SK-N-MC (cell line): ENCODE data around the gene MAN2B1.

Experiments used
- DNase-seq: peaks from one replicate; pipeline ENCODE4 v3.0.0-alpha.2; 2011; ENCODE audit warnings: low read depth, low spot score
- H3K27ac ChIP-seq: fragments of 200-600 bp; sonication (generic); 2 replicates; pipeline ENCODE4 v1.5.1; 2016; ENCODE audit warnings: mixed run types
- H3K36me3 ChIP-seq: fragments of 200-600 bp; sonication (generic); 2 replicates; pipeline ENCODE4 v1.6.1; 2017; ENCODE audit warnings: antibody characterized with exemption, low read length, mixed read lengths; ENCODE audit not compliant: insufficient read depth
- H3K4me3 ChIP-seq: fragments of 200-600 bp; sonication (generic); 2 replicates; pipeline ENCODE4 v1.5.1; 2016
- H3K9ac ChIP-seq: fragments of 200-600 bp; sonication (generic); 2 replicates; pipeline ENCODE4 v1.8.0; 2017; ENCODE audit warnings: mixed run types, mixed read lengths; ENCODE audit not compliant: insufficient read length
- H3K9me3 ChIP-seq: fragments of 200-600 bp; sonication (generic); 2 replicates; pipeline ENCODE4 v1.6.1; 2017; ENCODE audit warnings: low read depth, mild to moderate bottlenecking, antibody characterized with exemption, low read length, moderate library complexity, mixed read lengths
- EZH2 ChIP-seq: fragments of 200-600 bp; sonication (generic); IDR thresholded peaks from one replicate; pipeline ENCODE4 v1.6.1; 2017; ENCODE audit warnings: antibody characterized with exemption
- FOXP2 ChIP-seq: optimal IDR thresholded peaks from 2 replicates; pipeline ENCODE3; 2011; ENCODE audit warnings: mild to moderate bottlenecking, moderate library complexity; ENCODE audit not compliant: insufficient read depth; ENCODE audit errors: extremely low read length, control extremely low read depth
- POLR2AphosphoS5 ChIP-seq: IDR thresholded peaks from 2 replicates; pipeline ENCODE4 v1.6.1; 2012; ENCODE audit warnings: mild to moderate bottlenecking, low read depth, low read length, borderline replicate concordance

The MAN2B1 gene

DNA sequence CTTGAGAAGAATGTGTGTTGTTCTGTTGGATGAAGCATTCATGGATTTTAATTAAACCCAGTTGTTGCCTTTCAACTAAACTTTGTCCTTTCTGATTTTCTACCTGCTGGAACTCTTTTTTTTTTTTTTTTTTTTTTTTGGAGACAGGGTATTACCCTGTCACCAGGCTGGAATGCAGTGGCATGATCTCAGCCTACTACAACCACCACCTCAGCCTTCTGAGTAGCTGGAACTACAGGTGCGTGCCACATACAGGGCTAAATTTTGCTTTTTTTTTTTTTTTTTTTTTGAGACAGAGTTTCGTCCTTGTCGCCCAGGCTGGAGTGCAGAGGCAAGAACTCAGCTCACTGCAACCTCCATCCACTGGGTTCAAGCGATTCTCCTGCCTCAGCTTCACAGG is 48.9 kb downstream of the MAN2B1 start:
- Histone ChIP-seq H3K27ac (no peak overlapping the region), H3K9me3 (peaks cover 15% of the 10 kb centered on the region), H3K4me3 (no peak overlapping the region), H3K36me3 (peaks cover 57% of the 10 kb centered on the region), H3K9ac (no peak overlapping the region)
- DNase-seq = no peak
- TF ChIP-seq POLR2AphosphoS5 = no peak
- TF ChIP-seq EZH2 = no peak
- TF ChIP-seq FOXP2 = no peak

DNA sequence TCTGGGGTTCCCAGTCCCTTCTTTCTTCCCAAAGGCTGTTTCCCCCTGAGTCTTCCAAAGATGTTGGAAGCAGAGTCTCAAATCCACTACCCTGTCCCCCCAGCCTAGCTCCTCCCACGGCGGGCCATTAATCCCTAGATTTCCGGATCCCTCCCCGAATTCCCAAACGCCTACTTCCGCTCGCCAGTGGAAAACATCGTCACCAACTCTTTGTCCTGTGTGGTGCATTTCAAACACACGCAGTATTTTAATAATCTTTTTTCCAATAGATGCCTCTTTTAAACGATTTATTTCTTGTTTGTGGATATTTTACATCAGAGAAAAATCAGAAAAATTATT is 55.2 kb downstream of the MAN2B1 start:
- H3K9me3 ChIP-seq = no peaks in the 10 kb centered on the region; the same call in 1 of the 2 replicates
- H3K9ac ChIP-seq = peak overlapping the region; percentile 95
- TF ChIP-seq FOXP2 = no peak
- TF ChIP-seq EZH2 = no peak
- TF ChIP-seq POLR2AphosphoS5 = no peak
- DNase-seq = peak; percentile 32
- peak overlapping the region; percentile 87 for H3K27ac ChIP-seq
- H3K4me3 ChIP-seq = peak overlapping the region; percentile 99
- peaks cover 35% of the 10 kb centered on the region for H3K36me3 ChIP-seq

- peak; percentile 85 for DNase-seq
- H3K9me3 ChIP-seq = no peaks in the 10 kb centered on the region; the same call in 1 of the 2 replicates
- H3K9ac ChIP-seq = peak within 1 kb of the TSS; percentile 95
- TF ChIP-seq FOXP2 (no peak), POLR2AphosphoS5 (peak; percentile 87)
- H3K36me3 ChIP-seq = peaks cover 29% of the 10 kb centered on the region
- peak within 1 kb of the TSS; percentile 99 for H3K4me3 ChIP-seq
- peak within 1 kb of the TSS; percentile 87 for H3K27ac ChIP-seq
Observed at GRCh38 chr19:12610540-12611360, 55.8 kb downstream of the MAN2B1 start, which contains the start of the genes ZNF490 and ZNF791. TSS of gene ZNF490 (minus strand) at chr19:12610813. CDS start at chr19:12610680, 133 bp downstream. TSS of gene ZNF791 (plus strand) at chr19:12610920. CDS start at chr19:12611080, 160 bp downstream.

DNA sequence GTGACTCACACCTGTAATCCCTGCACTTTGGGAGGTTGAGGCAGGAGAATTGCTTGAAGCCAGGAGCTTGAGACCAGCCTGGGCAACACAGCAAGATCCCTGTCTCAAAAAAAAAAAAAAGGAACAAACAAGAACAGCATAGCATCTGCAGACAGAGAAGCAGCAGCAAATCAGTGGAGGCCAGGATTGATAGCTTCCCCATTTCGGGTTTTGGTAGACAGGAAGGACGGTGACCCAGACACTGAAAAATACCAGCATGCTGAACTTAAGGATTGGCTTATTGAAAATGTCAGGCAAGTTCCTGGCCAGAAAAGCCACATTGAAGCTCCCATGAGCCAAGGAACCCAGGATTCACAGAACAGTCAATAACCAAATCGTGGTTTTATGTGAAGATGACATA is 58.9 kb downstream of the MAN2B1 start:
- H3K9me3 ChIP-seq = no peaks in the 10 kb centered on the region; the same call in 1 of the 2 replicates
- H3K9ac ChIP-seq = no peak overlapping the region
- H3K27ac ChIP-seq = no peak overlapping the region
- H3K4me3 ChIP-seq = no peak overlapping the region
- no peak for DNase-seq
- TF ChIP-seq EZH2 (no peak), POLR2AphosphoS5 (no peak), FOXP2 (no peak)
- peaks cover 5% of the 10 kb centered on the region for H3K36me3 ChIP-seq

DNA sequence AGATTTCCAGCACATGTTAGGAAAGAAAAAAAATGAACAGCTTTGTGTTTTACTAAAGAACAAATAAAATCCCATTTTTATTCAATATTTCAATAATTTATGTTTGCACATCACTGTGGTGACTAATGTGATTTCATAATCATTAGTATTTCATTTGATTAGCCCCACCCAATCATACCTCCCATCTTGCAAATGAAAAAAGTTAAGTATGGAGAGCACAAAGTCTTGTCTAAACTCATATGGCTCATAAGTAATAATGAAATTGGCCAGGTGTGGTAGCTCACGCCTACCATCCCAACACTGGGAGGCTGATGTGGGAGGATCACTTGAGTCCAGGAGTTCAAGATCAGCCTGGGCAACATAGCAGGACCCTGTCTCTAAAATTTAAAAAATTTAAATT is 59.7 kb downstream of the MAN2B1 start:
- TF ChIP-seq FOXP2 = no peak
- no peaks in the 10 kb centered on the region for H3K9me3 ChIP-seq
- H3K36me3 ChIP-seq = peaks cover 2% of the 10 kb centered on the region; the same call in 1 of the 2 replicates
- no peak overlapping the region for H3K9ac ChIP-seq
- no peak for DNase-seq
- no peak overlapping the region for H3K27ac ChIP-seq
- H3K4me3 ChIP-seq = no peak overlapping the region

DNA sequence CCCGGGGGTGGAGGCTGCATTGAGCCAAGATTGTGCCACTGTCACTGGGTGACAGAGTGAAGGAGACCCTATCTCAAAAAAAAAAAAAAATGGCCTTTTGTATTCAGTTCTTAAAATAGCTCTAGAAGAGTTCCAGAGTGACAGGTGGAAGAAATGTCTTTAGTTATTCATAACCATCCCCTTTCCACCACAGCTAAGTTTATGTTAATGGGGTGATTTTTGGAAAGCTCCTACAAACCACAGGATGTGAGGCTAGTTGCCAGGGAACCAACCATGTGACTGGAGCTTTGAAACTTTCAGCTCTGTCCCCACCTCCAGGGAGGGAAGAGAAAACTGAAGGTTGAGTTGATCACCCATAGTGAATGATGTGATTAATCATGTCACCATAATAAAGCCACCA is 62.8 kb downstream of the MAN2B1 start:
- Histone ChIP-seq H3K9me3 (no peaks in the 10 kb centered on the region), H3K27ac (no peak overlapping the region), H3K36me3 (peaks cover 2% of the 10 kb centered on the region; the same call in 1 of the 2 replicates), H3K4me3 (no peak overlapping the region), H3K9ac (no peak overlapping the region)
- DNase-seq = no peak
- TF ChIP-seq EZH2 (no peak), POLR2AphosphoS5 (no peak), FOXP2 (no peak)

DNA sequence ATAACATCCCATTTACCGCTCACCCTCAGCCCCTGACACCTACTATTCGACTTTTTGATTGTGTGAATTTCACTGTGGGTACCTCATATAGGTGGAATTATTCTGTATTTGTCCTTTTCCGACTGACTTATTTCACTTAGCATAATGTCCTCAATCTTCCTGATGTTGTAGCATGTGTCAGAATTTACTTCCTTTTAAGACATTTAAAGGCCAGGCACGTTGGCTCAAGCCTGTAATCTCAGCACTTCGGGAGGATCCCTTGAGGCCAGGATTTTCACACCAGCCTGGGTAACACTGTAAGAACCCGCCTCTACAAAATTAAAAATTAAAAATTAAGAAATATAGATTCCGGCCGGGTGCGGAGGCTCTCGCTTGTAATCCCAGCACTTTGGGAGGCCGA is 68.9 kb downstream of the MAN2B1 start:
- H3K9ac ChIP-seq = no peak overlapping the region
- H3K36me3 ChIP-seq = no peaks in the 10 kb centered on the region
- no peak overlapping the region for H3K27ac ChIP-seq
- no peaks in the 10 kb centered on the region for H3K9me3 ChIP-seq
- no peak overlapping the region for H3K4me3 ChIP-seq
- TF ChIP-seq FOXP2 (no peak), POLR2AphosphoS5 (no peak), EZH2 (no peak)
- no peak for DNase-seq

DNA sequence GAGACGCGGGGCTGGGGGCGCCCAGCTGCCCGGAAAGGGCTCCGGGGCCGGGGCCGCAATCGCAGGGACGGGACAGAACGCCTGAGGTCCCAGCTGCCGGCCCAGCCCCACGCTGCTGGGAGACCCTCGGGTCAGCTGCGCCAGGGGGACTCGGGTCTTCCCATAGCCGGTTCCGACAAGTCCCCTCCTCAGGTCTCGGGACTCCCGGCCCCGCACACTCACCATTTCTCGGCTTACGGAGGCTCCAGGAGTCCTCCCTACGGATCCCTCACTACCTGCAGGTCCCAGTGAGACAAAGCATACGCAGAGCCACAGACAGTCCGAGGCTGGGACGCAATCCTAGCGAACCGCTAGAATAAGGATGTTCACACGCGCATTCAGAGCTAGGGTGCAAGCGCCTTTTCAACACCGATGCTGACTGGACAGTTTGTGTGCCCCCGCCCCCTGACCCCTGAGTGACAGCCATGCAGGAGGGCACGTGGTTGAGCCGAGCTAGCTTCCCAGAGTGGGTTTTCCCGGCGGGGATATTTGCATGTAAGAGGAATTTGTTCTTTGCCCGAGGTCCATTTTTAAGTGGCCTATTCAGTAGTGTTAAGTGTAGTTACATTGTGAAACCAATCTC is 69.5 kb downstream of the MAN2B1 start:
- TF ChIP-seq EZH2 (no peak), FOXP2 (no peak), POLR2AphosphoS5 (no peak)
- no peaks in the 10 kb centered on the region for H3K36me3 ChIP-seq
- H3K27ac ChIP-seq = no peak overlapping the region
- no peak for DNase-seq
- no peak overlapping the region for H3K4me3 ChIP-seq
- H3K9ac ChIP-seq = no peak overlapping the region
- no peaks in the 10 kb centered on the region for H3K9me3 ChIP-seq
